HL-60 (cell line): ENCODE results near the gene GABBR2.

Experiments used
- CTCF ChIP-seq: IDR thresholded peaks from one replicate; pipeline ENCODE4 v1.5.1; 2011; ENCODE audit warnings: low read length, control low read depth, inconsistent platforms; ENCODE audit not compliant: insufficient read depth
- GABPA ChIP-seq: IDR thresholded peaks from 2 replicates; pipeline ENCODE4 v1.6.1; 2012; ENCODE audit warnings: low read depth
- POLR2AphosphoS5 ChIP-seq: IDR thresholded peaks from 2 replicates; pipeline ENCODE4 v1.6.1; 2012; ENCODE audit warnings: low read depth
- REST ChIP-seq: IDR thresholded peaks from 2 replicates; pipeline ENCODE4 v1.6.1; 2012; ENCODE audit warnings: low read depth; ENCODE audit not compliant: insufficient replicate concordance

GRCh38 chr9:98380065-98380681 is 328.6 kb downstream of the GABBR2 start:
- TF ChIP-seq CTCF (no peak), REST (no peak), POLR2AphosphoS5 (no peak), GABPA (no peak)
